ENCODE measurements around the gene CISD3. TPM values are rescaled to one million over a fixed set of nuclear protein-coding genes. Genes with fewer than 3 reads are reported as not detected.

Gene CISD3
- total and polyA plus RNA-seq, 10 of the 15 experiments (the other 5 are each of a cell fraction or from before 2014, with no cell fraction given), result 2.6 to 38.1 (median 8.1) TPM

DNA sequence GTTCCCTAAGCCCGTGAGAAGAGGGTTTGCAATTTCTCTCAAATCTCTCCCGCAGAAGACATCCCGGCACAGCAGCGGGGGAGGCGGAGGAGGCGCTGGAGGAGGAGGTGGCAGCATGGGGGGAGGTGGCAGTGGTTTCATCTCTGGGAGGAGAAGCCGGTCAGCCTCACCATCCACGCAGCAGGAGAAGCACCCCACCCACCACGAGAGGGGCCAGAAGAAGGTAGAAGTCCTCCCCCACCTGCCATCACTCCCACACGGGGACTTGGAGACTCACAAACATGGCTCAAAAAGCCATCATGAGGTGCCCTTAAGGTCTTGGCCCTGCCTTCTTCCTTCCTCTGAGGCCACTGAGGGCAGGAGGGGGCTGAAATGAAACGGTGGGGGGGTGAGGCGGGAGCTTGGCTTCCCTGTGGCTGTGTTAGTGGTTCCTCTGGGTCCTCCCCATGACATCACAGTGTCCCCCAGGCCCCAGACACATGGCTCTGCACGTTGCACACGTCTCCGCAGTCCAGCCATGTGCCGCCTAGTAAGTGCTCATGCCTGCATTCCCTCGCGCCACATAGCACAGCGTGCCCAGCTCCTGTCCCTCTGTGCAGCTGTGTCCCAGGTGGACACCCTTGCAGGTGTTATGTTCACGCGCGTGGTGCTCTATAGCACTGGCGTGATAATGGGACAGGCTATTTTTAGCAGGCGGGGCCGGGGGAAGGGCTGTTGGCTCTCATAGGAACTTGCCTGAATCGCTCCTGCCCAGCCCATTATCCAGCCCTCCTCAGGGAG is 18.2 kb upstream of the CISD3 start:
- Histone ChIP-seq H3K36me3 (ENCODE audit: control insufficient read depth in 2 of 2, insufficient read depth in 2 of 2, low read length in 1 of 2) (peaks cover 25 to 44% of the 10 kb centered on the region in 2 experiments), H3K9me3 (replicated peaks; ENCODE audit: control insufficient read depth, insufficient read depth, low read length) (no peaks in the 10 kb centered on the region), H4K20me1 (ENCODE audit: control insufficient read depth, insufficient read depth) (no peaks in the 10 kb centered on the region), H3K27me3 (replicated peaks in 1 of 2; ENCODE audit: control insufficient read depth in 2 of 2, insufficient read depth in 2 of 2, low read length in 1 of 2) (no peaks in the 10 kb centered on the region), H3K27ac (ENCODE audit: control insufficient read depth, insufficient read depth) (no peak overlapping the region), H3K4me1 (ENCODE audit: control insufficient read depth, insufficient read depth, low read length) (peaks cover 16% of the 10 kb centered on the region), H3K4me3 (no peak overlapping the region), H3K4me2 (ENCODE audit: control insufficient read depth, insufficient read depth) (no peak overlapping the region), H3K9ac (ENCODE audit: control insufficient read depth, insufficient read depth, low read length) (no peak overlapping the region), H3K79me2 (ENCODE audit: control insufficient read depth, insufficient read depth, low read length) (peaks cover 23% of the 10 kb centered on the region), H2AFZ (ENCODE audit: control insufficient read depth, low read depth, low read length) (no peak overlapping the region)
- no peak for FAIRE-seq
- BruUV-seq (replicated peaks), result no TSS peak
- intact Hi-C loops (cut with micrococcal nuclease; ENCODE audit: unreplicated experiment) (no loop called here), in situ Hi-C loops (cut with MboI) (no loop called here)
- RAD21 ChIA-PET (ENCODE audit: unreplicated experiment), result no interaction called here
- TF ChIP-seq POLR2AphosphoS2 (IDR thresholded peaks at IDR 0.05; ENCODE audit: low read depth, low read length) (peak; percentile 34; the same call in 1 of the 2 replicates), POLR2A (IDR thresholded peaks at IDR 0.05; ENCODE audit: low read depth, low read length) (peak; percentile 54), EGR1 (IDR thresholded peaks at IDR 0.05; ENCODE audit: borderline replicate concordance in 1 of 2, low read depth in 2 of 2, low read length in 2 of 2) (no peak), BCL11A (IDR thresholded peaks at IDR 0.05; ENCODE audit: low read depth, low read length) (no peak)
- TF ChIP-seq, protein P1, sequence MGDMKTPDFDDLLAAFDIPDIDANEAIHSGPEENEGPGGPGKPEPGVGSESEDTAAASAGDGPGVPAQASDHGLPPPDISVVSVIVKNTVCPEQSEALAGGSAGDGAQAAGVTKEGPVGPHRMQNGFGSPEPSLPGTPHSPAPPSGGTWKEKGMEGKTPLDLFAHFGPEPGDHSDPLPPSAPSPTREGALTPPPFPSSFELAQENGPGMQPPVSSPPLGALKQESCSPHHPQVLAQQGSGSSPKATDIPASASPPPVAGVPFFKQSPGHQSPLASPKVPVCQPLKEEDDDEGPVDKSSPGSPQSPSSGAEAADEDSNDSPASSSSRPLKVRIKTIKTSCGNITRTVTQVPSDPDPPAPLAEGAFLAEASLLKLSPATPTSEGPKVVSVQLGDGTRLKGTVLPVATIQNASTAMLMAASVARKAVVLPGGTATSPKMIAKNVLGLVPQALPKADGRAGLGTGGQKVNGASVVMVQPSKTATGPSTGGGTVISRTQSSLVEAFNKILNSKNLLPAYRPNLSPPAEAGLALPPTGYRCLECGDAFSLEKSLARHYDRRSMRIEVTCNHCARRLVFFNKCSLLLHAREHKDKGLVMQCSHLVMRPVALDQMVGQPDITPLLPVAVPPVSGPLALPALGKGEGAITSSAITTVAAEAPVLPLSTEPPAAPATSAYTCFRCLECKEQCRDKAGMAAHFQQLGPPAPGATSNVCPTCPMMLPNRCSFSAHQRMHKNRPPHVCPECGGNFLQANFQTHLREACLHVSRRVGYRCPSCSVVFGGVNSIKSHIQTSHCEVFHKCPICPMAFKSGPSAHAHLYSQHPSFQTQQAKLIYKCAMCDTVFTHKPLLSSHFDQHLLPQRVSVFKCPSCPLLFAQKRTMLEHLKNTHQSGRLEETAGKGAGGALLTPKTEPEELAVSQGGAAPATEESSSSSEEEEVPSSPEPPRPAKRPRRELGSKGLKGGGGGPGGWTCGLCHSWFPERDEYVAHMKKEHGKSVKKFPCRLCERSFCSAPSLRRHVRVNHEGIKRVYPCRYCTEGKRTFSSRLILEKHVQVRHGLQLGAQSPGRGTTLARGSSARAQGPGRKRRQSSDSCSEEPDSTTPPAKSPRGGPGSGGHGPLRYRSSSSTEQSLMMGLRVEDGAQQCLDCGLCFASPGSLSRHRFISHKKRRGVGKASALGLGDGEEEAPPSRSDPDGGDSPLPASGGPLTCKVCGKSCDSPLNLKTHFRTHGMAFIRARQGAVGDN (IDR thresholded peaks at IDR 0.05), result no peak
- TF ChIP-seq, protein P2, sequence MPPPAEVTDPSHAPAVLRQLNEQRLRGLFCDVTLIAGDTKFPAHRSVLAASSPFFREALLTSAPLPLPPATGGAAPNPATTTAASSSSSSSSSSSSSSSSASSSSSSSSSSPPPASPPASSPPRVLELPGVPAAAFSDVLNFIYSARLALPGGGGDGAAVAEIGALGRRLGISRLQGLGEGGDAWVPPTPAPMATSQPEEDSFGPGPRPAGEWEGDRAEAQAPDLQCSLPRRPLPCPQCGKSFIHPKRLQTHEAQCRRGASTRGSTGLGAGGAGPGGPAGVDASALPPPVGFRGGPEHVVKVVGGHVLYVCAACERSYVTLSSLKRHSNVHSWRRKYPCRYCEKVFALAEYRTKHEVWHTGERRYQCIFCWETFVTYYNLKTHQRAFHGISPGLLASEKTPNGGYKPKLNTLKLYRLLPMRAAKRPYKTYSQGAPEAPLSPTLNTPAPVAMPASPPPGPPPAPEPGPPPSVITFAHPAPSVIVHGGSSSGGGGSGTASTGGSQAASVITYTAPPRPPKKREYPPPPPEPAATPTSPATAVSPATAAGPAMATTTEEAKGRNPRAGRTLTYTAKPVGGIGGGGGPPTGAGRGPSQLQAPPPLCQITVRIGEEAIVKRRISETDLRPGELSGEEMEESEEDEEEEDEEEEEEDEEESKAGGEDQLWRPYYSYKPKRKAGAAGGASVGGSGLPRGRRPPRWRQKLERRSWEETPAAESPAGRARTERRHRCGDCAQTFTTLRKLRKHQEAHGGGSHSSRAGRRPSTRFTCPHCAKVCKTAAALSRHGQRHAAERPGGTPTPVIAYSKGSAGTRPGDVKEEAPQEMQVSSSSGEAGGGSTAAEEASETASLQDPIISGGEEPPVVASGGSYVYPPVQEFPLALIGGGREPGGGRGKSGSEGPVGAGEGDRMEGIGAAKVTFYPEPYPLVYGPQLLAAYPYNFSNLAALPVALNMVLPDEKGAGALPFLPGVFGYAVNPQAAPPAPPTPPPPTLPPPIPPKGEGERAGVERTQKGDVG (CRISPR knock-in tag; IDR thresholded peaks at IDR 0.05), result no peak
- TF ChIP-seq, protein P3, sequence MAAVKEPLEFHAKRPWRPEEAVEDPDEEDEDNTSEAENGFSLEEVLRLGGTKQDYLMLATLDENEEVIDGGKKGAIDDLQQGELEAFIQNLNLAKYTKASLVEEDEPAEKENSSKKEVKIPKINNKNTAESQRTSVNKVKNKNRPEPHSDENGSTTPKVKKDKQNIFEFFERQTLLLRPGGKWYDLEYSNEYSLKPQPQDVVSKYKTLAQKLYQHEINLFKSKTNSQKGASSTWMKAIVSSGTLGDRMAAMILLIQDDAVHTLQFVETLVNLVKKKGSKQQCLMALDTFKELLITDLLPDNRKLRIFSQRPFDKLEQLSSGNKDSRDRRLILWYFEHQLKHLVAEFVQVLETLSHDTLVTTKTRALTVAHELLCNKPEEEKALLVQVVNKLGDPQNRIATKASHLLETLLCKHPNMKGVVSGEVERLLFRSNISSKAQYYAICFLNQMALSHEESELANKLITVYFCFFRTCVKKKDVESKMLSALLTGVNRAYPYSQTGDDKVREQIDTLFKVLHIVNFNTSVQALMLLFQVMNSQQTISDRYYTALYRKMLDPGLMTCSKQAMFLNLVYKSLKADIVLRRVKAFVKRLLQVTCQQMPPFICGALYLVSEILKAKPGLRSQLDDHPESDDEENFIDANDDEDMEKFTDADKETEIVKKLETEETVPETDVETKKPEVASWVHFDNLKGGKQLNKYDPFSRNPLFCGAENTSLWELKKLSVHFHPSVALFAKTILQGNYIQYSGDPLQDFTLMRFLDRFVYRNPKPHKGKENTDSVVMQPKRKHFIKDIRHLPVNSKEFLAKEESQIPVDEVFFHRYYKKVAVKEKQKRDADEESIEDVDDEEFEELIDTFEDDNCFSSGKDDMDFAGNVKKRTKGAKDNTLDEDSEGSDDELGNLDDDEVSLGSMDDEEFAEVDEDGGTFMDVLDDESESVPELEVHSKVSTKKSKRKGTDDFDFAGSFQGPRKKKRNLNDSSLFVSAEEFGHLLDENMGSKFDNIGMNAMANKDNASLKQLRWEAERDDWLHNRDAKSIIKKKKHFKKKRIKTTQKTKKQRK (IDR thresholded peaks at IDR 0.05; ENCODE audit: low read depth, low read length), result no peak
- CTCF ChIA-PET, result no interaction called here
- DNase-seq (ENCODE audit: low read depth, low spot score), result no peak
- SMC1A ChIA-PET (ENCODE audit: uncharacterized antibody, unreplicated experiment), result interaction anchor here (0.9 kb wide), 1 partner anchor 10 kb away, joined by 3 read pairs; no protein-coding TSS in a partner anchor
- POLR2A ChIA-PET, result interaction anchor here (0.5 kb wide), 1 partner anchor 65 kb away, joined by 3 read pairs; no protein-coding TSS in a partner anchor
- 90% methylated on average over 23 of the region's 26 CpGs for WGBS (ENCODE audit: insufficient coverage, insufficient replicate concordance, low lambda C conversion rate, missing lambda C conversion rate)
- no peak for ATAC-seq

Measured in GM12878 (cell line).